Ovary (tissue), 9 donors: ENCODE measurements around the gene CDH18. TPM values are rescaled to one million over a fixed set of nuclear protein-coding genes. Genes with fewer than 3 reads are reported as not detected.

Experiments
- DNase-seq, 5 donors: peaks; one replicate each; pipeline ENCODE4 v3.0.0-alpha.2; 2019 to 2020
- H3K27ac ChIP-seq, 2 donors: fragments of 200-600 bp; one replicate each; pipeline versions ENCODE4 v1.5.1 to v1.8.0; 2019 to 2022
- H3K27me3 ChIP-seq: fragments of 200-600 bp; one replicate; pipeline ENCODE4 v1.8.0; 2022
- H3K36me3 ChIP-seq: fragments of 200-600 bp; sonication (generic); one replicate; pipeline ENCODE4 v1.5.1; 2019
- H3K4me1 ChIP-seq: one replicate; pipeline ENCODE4 v1.8.1; 2013; ENCODE audit warnings: mild to moderate bottlenecking, moderate library complexity; ENCODE audit not compliant: insufficient read depth
- H3K4me3 ChIP-seq: fragments of 200-600 bp; sonication (generic); one replicate; pipeline ENCODE4 v1.5.1; 2017
- H3K9me3 ChIP-seq, 2 donors: fragments of 200-600 bp in 1 of 2; sonication (generic) in 1 of 2; one replicate each; pipeline versions ENCODE4 v1.5.1 to v1.8.1; 2013 to 2019; ENCODE audit warnings: mild to moderate bottlenecking in 1 of 2, moderate library complexity in 1 of 2
- CTCF ChIP-seq, 3 donors: fragments of 450-650 bp in 2 of 3; fragments of 200-600 bp in 1 of 3; IDR thresholded peaks; one replicate each; pipeline versions ENCODE4 v1.5.1 to v1.8.0; 2016 to 2022; ENCODE audit warnings: antibody characterized with exemption in 3 of 3, mild to moderate bottlenecking in 1 of 3
- EP300 ChIP-seq: sonication (generic); formaldehyde crosslinking; IDR thresholded peaks from one replicate; pipeline ENCODE4 v1.6.1; 2017; ENCODE audit warnings: antibody characterized with exemption
- POLR2A ChIP-seq: fragments of 450-650 bp; IDR thresholded peaks from one replicate; pipeline ENCODE4 v1.6.1; 2017; ENCODE audit warnings: antibody characterized with exemption, mild to moderate bottlenecking, moderate library complexity
- WGBS, 3 donors: extraction: QIAGEN DNeasy Blood & Tissue Kit in 1 of 3; methylation state at CpG; one replicate each; pipeline versions ENCODE4 v1.1.5 to v1.1.7; 2013 to 2017; 5-methylcytosine and 5-hydroxymethylcytosine counted together
- intact Hi-C, 4 donors: fragments of 100-400 bp; cut with DNase I; formaldehyde crosslinking; loops; one replicate each; pipeline versions ENCODE4 v1.11.0 to v1.15.1; 2022 to 2023
- polyA plus RNA-seq, 2 donors: library from polyadenylated mRNA; stranded (reverse); fragments of 200-250 nt in 1 of 2; fragments of 350-450 nt in 1 of 2; fragmentation: Illumina TruSeq in 1 of 2; extraction: RNeasy Lipid Tissue Mini Kit (QIAGEN cat#74804) in 1 of 2; gene quantifications; one replicate each; pipeline ENCODE4 v1.2.3, GENCODE V29; 2013 to 2014
- total RNA-seq, 7 donors: library from RNA; depleted of rRNA in 2 of 7; stranded (reverse); fragments of >200 nt in 2 of 7; fragmentation: NEBNext Ultra II Directional in 3 of 7; extraction: Animal tissue kit (Norgen Biotek cat#: 25700) in 3 of 7; gene quantifications; one replicate each; pipeline versions ENCODE4 v1.1.0 to v1.2.4, GENCODE V29; 2016 to 2023
- donor health status: DM: no; HTN: no; CAD: no; lungs with moderate emphysema.
- donor health status: DM: no; HTN: no; CAD: no.
- donor health status: Bipolar disorder and iron deficiency.
- donor health status: DM: yes; HTN: yes; CAD: no.
- donor health status: DM: no; HTN: no; CAD: no.
- donor health status: DM: yes; HTN: yes; CAD: no.

CDH18 gene
- total and polyA plus RNA-seq, 9 donors: 0.06 to 0.27 TPM; not detected in 7

- intact Hi-C loops: no loop called here
- H3K4me1 ChIP-seq: no peaks in the 10 kb centered on the region
- H3K36me3 ChIP-seq: no peaks in the 10 kb centered on the region
- no peak overlapping the region for H3K27ac ChIP-seq
- no peak for DNase-seq
- TF ChIP-seq POLR2A: no peak
- no peak overlapping the region for H3K4me3 ChIP-seq
- H3K9me3 ChIP-seq: no peaks in the 10 kb centered on the region
- no peaks in the 10 kb centered on the region for H3K27me3 ChIP-seq
- WGBS, 3 donors: 12 to 13% (median 13%) methylated on average over 3 of the region's 3 CpGs
These were observed 41.3 kb upstream of the CDH18 start for GRCh38 chr5:20029266-20029665.

- no peaks in the 10 kb centered on the region for H3K36me3 ChIP-seq
- intact Hi-C loops: no loop called here
- TF ChIP-seq CTCF (IDR thresholded peaks at IDR 0.05): no peak
- TF ChIP-seq POLR2A: no peak
- no peak for TF ChIP-seq EP300
- DNase-seq: no peak
- H3K4me3 ChIP-seq: no peak overlapping the region
- no peak overlapping the region for H3K27ac ChIP-seq
- H3K4me1 ChIP-seq: no peaks in the 10 kb centered on the region
- no peaks in the 10 kb centered on the region for H3K27me3 ChIP-seq
- WGBS, 3 donors: 64 to 77% (median 75%) methylated on average over 6 of the region's 6 CpGs
- no peaks in the 10 kb centered on the region for H3K9me3 ChIP-seq
These were observed 40.5 kb upstream of the CDH18 start for GRCh38 chr5:20028506-20028905.

GRCh38 chr5:20023686-20024180 is 35.7 kb upstream of the CDH18 start:
- no peak overlapping the region for H3K4me3 ChIP-seq
- H3K9me3 ChIP-seq: no peaks in the 10 kb centered on the region
- TF ChIP-seq EP300 (no peak), CTCF (IDR thresholded peaks at IDR 0.05) (no peak), POLR2A (no peak)
- DNase-seq: no peak
- H3K27me3 ChIP-seq: no peaks in the 10 kb centered on the region
- no peak overlapping the region for H3K27ac ChIP-seq
- 83 to 91% (median 89%) methylated on average over 1 of the region's 1 CpG for WGBS, 3 donors
- H3K4me1 ChIP-seq: no peaks in the 10 kb centered on the region
- intact Hi-C loops: no loop called here
- H3K36me3 ChIP-seq: no peaks in the 10 kb centered on the region

GRCh38 chr5:20020247-20020646 is 32.2 kb upstream of the CDH18 start:
- intact Hi-C loops: no loop called here
- WGBS, 3 donors: 76 to 88% (median 82%) methylated on average over 2 of the region's 2 CpGs

More at GRCh38 chr5:20020247-20020646, 32.2 kb upstream of the CDH18 start:
- Histone ChIP-seq H3K36me3 (no peaks in the 10 kb centered on the region), H3K4me1 (no peaks in the 10 kb centered on the region), H3K27me3 (no peaks in the 10 kb centered on the region), H3K4me3 (no peak overlapping the region), H3K27ac (no peak overlapping the region), H3K9me3 (no peaks in the 10 kb centered on the region)
- no peak for DNase-seq
- TF ChIP-seq EP300 (no peak), POLR2A (no peak), CTCF (IDR thresholded peaks at IDR 0.05) (no peak)
